GM15510 (cell line): ENCODE measurements around the gene TCAF1.

Experiments
- POLR2A ChIP-seq: IDR thresholded peaks from 3 replicates; pipeline ENCODE4 v1.6.1; 2011; ENCODE audit warnings: borderline replicate concordance; ENCODE audit not compliant: insufficient read length; ENCODE audit errors: extremely low read depth

Gene TCAF1, protein sequence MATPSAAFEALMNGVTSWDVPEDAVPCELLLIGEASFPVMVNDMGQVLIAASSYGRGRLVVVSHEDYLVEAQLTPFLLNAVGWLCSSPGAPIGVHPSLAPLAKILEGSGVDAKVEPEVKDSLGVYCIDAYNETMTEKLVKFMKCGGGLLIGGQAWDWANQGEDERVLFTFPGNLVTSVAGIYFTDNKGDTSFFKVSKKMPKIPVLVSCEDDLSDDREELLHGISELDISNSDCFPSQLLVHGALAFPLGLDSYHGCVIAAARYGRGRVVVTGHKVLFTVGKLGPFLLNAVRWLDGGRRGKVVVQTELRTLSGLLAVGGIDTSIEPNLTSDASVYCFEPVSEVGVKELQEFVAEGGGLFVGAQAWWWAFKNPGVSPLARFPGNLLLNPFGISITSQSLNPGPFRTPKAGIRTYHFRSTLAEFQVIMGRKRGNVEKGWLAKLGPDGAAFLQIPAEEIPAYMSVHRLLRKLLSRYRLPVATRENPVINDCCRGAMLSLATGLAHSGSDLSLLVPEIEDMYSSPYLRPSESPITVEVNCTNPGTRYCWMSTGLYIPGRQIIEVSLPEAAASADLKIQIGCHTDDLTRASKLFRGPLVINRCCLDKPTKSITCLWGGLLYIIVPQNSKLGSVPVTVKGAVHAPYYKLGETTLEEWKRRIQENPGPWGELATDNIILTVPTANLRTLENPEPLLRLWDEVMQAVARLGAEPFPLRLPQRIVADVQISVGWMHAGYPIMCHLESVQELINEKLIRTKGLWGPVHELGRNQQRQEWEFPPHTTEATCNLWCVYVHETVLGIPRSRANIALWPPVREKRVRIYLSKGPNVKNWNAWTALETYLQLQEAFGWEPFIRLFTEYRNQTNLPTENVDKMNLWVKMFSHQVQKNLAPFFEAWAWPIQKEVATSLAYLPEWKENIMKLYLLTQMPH

DNA sequence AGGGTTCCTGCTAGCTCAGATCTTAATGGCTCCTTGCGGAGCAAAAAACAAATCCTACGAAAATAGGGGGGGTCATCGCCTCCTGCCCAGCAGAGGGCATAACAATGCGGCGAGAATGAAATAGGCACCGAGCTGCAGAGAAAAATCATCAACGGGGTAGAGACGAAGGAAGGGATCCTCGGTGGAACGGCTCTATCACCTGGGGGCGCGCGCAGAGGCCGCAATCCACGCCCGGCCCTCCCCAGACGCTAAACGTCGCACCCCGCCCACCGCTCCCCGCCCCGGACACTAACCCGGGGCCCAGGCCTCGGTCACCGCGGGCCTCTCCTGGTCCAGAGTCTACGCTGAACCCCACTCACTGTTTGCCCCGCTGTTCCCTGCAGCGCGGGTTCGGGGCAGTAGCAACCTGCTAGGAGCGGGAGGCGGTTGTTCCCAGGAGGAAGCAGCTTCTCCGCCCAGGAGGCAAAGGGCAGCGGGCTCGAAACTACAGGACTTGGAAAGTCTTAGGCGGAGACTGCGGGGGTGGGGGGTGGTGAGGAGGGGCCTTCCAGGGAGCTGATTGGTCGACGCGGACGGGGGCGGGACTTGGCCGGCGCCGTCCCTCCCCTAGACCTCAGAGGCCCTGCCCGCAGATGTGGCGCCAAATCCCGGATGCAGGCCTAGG is at the start of gene TCAF1:
Gene TCAF1, minus strand, starts transcription at position 509 of the 664 bp plus-strand sequence. CDS start 25,568 bp downstream, outside the sequence.
- peak; percentile 67 for TF ChIP-seq POLR2A

DNA sequence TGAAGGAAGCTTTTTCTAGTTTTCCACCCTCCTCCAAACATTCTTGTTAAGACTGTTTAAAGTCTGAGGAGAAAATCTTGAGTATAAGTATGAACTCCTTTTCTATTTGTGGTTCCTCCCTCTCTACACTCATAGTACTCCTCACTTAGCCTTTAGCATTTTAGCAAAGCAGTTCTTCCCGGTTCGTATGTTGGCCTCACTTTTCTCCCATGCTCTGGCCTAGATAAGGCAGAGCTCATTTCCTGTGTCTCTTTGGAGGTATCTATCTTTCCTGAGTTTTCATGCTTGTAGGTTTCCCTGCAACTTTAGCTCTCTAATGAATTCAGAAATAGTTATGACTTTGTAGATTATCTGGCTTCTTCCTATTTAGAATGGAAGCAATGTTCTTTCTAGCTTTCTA is 46.8 kb upstream of the TCAF1 start:
- no peak for TF ChIP-seq POLR2A

DNA sequence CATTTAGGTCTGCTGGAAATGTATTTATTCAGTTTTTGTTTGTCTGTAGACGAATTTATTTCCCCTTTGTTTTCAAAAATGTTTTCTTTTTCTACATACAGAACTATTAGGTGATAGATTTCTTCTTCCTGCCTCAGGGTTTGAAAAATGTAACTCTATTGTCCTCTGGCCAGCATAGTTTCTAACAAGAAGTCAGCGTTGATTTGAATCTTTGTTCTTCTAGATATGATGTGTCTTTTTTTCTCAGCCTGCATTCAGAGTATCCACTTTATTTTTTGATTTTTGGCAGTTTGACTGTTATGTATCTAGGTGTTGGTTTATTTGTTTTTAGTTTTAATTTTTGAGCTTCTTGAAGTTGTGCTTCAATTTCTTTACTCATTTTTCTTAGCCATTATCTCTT is 45.1 kb upstream of the TCAF1 start:
- TF ChIP-seq POLR2A: no peak

DNA sequence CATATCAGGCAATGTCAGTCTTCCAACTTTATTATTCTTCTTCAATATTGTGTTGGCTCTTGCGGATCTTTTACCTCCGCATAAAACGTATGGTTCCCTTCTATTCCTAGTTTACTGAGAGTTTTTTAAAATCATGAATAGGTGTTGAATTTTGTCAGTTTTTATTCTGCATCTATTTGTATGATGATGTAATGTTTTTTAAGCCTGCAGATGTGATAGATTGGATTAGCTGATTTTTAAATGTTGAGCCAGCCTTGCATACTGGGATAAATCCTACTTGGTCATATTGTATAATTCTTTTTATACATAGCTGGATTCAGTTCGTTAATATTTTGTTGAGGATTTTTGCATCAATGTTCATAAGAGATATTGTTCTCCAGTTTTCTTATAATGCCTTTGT is 43.4 kb upstream of the TCAF1 start:
- no peak for TF ChIP-seq POLR2A

DNA sequence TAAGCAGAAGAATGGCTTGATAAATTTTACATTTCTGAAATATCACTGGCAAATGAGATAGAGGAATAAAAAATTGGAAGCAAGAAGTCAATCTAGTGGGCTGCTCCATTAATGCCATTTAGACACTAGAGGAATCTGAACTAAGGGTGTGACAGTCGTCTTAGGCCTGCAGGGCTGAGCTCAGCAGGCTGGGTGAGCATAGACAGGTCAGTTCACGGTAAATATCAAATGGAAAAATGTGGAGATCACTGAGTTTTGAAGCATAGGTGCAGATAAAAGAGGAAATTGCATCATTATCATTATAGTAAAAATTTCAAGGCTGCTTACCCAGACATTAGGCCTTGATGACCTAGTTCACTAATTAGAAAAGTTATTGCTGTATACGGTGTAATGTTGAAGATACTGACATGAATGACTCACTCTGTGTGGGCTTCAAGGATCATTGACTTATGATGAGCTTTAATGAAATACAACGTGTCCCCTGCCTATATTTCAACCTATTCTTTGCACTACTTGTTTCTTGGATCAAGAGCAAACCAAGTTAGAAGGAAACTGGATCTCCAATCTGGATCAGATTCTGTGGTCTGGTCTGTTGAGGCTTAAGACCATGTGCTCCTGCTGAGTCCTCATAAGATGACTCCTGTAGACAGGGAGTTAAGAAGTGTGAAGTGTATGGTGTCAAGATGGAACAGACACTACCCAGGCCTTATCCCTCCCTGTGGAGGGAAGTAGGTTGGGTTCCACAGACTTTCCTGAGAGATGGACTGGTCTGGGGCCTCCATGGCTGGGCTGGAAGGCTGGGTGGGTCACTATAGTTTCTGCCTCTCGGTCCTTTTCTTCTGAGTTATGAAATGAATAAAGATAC is 36.6 kb upstream of the TCAF1 start:
- TF ChIP-seq POLR2A: no peak

DNA sequence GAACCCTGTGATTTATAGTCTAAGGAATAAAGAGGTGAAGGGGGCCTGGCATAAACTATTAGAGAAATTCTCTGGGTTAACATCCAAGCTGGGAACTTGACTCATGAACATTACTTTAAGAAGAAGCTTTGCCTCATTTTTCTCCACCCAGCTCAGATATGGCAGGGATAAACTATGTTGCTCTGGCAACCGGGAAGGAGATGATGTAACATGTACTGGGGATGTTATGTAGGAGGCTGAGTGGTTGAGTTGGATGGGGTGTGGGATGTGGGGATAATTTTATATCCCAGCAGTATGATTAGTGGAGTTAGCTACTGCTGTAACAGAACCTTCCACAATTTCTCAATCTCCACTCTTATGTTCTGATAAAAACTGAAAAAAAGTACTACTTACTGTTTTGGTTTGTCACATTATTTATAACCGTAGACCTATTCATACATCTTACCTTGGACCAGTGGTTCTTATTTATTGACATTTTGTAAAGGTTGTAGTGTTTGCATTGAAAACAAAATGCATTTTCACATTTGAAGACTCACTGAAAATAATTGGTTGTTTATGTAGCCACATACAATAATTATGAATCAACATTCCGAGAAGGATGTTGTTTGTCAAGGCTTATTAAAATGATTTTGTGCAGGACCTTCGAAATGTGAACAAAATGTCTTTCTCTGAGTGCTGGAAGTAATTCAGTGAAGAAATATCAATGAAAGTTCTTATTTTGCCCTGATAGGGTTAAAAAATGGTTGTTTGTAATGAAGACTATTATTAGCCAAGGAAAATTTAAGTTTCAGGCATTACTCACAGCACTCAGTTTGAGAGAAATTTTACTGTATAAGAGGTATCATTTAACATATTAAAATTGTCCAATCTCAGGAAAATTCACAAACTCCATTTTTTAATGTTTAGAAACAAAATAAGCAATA is 34.4 kb upstream of the TCAF1 start:
- no peak for TF ChIP-seq POLR2A

DNA sequence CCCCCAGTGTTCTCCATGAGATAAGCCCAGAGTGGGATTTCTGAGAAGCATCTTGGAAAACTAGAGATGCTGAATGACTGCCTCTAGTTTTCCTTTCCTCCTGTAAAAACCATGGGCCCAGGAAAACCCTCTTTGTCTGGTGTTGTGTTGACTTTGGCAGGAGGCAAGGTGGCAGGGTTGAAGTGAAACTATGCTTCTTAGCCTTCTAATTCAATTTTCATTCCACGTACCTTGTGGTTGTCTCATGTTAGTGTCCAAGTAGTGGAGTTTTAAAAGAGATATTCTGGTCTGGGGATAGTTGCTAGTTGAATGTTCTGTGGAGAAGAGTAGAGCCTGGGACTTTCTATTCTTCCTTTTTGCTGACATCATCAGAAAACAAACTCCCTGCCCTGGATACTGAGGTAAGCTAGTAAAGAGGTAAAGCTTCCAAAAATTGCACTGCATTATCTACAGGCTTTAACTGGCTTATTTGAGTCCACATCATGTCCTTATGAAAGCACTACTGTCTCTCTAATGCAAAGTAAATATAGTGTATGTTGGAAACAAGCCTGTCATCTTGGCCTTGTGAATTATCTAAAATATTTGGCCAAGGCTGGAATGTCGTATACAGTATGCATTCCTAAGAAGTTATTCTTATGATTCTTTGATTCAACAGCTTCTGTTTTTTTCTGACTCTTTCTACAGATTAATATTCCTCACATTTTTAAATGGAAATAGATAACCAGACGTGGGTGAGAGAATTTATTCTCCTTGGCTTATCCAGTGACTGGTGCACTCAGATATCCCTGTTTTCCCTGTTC is 32.8 kb upstream of the TCAF1 start, which contains the start of gene OR2F2:
Gene OR2F2, plus strand, starts transcription at position 708 of the 800 bp plus-strand sequence. Its CDS starts 0 bp downstream, at position 708.
- TF ChIP-seq POLR2A: no peak

DNA sequence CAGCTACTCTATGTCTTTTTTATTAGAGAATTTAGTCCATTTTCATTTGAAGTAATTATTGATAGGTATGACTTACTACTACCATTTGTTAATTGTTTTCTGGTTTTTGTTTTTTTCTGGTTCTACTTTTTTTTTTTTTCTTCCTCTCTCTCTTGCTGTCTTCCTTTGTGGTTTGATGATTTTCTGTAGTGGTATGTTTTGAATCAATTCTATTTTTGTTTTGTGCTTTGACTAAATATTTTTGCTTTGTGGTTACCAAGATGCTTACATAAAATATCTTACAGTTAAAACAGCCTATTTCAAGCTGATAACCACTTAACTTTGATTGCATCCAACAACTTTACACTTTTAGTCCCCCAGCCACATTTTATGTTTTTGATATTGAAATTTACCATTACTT is 29.8 kb upstream of the TCAF1 start:
- TF ChIP-seq POLR2A: no peak

DNA sequence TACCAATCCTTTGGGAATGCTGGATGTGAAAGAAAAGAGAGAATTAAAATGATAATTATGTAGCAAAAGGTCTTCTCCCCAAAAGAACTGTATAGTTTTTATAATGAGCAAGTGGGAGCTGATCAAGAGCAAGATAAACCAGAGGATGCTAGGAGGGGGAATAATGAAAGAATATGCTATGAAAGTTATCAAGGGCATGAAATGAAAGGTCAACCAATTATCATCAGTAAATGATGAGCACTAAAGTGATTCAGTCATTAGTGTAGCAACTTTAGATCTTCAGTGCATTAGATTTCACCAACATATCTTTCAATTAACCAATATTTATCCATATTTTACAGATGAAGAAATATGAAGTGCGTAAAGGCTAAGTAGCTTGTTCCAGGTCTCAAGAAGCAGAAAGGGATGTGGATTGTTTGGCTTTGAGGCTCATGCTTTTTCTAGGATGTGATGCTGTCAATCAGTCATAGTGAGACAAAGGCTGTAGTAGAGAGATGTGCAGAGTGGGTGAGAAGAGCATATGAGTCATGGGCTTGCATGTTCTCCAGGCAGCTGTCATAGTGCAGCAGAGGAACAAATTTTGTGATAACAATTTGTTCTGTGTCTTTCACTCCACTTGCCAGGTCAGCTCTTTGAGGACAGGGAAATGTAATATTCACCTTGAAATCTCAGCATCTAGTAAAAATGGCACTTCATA is 27.4 kb upstream of the TCAF1 start:
- no peak for TF ChIP-seq POLR2A

DNA sequence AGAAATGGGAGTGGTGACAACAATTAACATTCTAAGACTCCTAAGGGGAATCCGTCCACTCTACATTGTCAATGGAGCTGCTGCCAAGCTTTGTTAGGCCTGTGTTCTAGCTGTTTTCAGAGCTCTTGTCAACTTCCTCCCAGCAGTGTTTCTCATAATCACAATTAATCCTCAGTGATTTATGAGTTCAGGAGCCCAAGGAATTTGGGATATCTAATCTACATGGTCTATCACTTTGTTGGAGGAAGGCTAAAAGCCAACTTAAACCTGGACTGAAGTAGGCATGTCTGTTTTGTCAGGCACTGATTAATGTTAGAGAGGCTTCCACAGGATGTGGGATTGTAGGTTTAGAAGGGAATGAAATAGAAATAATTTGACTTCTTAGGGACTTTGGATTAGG is 22.9 kb upstream of the TCAF1 start:
- TF ChIP-seq POLR2A: no peak

DNA sequence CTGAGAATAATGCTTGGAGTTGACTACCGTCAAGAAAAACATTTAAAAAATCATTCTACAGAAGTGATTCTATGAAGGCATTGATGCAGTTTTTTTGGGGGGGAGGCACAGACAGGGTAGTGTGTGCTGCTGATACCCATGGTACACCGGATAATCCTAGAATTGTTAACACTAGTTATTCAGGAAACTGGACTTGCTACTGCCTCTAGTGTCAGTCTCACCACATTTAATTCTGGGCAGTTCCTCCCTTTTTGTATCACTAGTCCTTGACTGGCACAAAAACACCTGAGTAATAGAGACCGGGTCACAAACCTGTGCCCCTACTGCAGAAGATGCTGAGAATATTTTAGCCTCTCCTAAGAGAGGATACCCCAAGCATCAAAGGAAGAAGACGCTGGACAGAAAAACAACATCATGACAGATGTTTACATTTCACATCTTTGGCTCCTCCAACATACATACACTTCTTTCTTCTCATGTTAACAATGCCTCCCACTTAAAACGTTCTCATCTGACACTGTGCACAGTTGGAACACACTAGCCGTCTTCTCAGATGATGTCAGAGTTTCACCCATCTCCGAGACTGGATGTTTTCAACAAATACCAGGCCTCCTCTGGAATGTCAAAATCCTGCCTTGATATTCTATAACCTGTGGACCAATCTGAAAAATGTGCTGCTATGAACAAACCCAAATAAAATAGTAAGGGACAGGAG is 13.1 kb upstream of the TCAF1 start:
- no peak for TF ChIP-seq POLR2A

DNA sequence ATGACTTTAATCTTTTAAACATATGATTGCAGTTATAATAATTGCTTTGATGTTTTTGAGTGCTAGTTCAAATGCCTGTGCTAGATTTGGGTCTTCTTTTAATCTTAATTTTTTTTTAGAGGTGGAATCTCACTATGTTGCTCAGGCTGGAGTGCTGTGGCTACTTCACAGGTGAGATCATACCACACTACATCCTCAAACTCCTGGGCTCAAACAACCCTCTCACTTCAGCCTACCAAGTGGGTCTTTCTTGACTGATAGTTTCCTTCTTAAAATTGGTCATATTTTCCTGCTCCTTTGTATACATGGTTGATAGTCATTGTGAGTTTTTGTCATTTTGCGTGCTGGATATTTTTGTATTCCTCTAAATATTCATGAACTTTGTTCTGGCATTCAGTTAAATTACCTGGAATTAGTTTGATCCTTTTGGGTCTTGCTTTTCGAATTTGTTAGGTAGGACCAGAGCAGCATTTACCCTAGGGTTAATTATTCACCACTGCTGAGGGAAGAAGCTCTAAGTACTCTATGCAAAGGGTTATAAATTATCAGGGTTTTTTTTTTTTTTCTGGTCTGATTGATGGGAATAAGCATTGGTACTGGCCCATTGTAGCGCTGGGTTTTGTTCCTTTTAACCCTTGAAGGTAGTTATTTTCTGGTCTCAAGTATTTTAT is 12.1 kb upstream of the TCAF1 start:
- no peak for TF ChIP-seq POLR2A
